ENCODE data around the gene EPOP.

DNA sequence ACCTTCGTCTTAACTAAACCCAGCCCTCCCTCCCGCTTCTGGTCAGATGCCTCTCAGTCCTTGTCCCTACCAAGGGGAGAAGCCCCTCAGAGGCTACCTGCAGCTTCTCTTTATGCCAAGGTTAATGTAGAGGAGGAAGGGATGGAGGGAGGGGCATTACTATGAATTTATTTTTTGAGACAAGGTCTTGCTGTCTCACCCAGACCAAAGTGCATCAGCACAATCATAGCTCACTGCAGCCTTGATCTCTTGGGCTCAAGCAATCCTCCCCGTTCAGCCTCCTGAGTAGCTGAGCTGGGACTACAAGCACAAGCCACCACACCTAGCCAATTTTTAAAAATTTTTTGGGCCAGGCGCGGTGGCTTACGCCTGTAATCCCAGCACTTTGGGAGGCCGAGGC lies 15.3 kb downstream of the EPOP start:
- TF ChIP-seq, protein P1, sequence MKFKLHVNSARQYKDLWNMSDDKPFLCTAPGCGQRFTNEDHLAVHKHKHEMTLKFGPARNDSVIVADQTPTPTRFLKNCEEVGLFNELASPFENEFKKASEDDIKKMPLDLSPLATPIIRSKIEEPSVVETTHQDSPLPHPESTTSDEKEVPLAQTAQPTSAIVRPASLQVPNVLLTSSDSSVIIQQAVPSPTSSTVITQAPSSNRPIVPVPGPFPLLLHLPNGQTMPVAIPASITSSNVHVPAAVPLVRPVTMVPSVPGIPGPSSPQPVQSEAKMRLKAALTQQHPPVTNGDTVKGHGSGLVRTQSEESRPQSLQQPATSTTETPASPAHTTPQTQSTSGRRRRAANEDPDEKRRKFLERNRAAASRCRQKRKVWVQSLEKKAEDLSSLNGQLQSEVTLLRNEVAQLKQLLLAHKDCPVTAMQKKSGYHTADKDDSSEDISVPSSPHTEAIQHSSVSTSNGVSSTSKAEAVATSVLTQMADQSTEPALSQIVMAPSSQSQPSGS (CRISPR knock-in tag; IDR thresholded peaks at IDR 0.05; ENCODE audit: borderline replicate concordance, low read depth), result no peak
- TF ChIP-seq E2F1 (CRISPR knock-in tag; IDR thresholded peaks at IDR 0.05) (no peak), KAT7 (CRISPR knock-in tag; IDR thresholded peaks at IDR 0.05; ENCODE audit: borderline replicate concordance) (no peak), NFYB (CRISPR knock-in tag; conservative IDR thresholded peaks at IDR 0.05; ENCODE audit: low read depth) (no peak), E2F4 (CRISPR knock-in tag; IDR thresholded peaks at IDR 0.05; ENCODE audit: borderline replicate concordance, low read depth) (no peak), ZNF317 (CRISPR knock-in tag; IDR thresholded peaks at IDR 0.05; ENCODE audit: borderline replicate concordance, low read depth) (no peak)
- TF ChIP-seq, protein P2, sequence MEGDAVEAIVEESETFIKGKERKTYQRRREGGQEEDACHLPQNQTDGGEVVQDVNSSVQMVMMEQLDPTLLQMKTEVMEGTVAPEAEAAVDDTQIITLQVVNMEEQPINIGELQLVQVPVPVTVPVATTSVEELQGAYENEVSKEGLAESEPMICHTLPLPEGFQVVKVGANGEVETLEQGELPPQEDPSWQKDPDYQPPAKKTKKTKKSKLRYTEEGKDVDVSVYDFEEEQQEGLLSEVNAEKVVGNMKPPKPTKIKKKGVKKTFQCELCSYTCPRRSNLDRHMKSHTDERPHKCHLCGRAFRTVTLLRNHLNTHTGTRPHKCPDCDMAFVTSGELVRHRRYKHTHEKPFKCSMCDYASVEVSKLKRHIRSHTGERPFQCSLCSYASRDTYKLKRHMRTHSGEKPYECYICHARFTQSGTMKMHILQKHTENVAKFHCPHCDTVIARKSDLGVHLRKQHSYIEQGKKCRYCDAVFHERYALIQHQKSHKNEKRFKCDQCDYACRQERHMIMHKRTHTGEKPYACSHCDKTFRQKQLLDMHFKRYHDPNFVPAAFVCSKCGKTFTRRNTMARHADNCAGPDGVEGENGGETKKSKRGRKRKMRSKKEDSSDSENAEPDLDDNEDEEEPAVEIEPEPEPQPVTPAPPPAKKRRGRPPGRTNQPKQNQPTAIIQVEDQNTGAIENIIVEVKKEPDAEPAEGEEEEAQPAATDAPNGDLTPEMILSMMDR (IDR thresholded peaks at IDR 0.05), result no peak
- TF ChIP-seq, protein P3, sequence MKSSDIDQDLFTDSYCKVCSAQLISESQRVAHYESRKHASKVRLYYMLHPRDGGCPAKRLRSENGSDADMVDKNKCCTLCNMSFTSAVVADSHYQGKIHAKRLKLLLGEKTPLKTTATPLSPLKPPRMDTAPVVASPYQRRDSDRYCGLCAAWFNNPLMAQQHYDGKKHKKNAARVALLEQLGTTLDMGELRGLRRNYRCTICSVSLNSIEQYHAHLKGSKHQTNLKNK (CRISPR knock-in tag; IDR thresholded peaks at IDR 0.05), result no peak
